Mammary epithelial cell (primary cell): ENCODE measurements around the gene MAST4.

ENCODE experiments used
- CTCF ChIP-seq, 2 donors: IDR thresholded peaks in 1 of 2; conservative IDR thresholded peaks in 1 of 2; 2 replicates each; pipeline ENCODE4 v1.5.1; 2011 to 2012; ENCODE audit warnings: inconsistent platforms in 2 of 2, low read length in 2 of 2, mild to moderate bottlenecking in 2 of 2, control low read depth in 1 of 2, low read depth in 1 of 2; ENCODE audit not compliant: insufficient read depth in 1 of 2; ENCODE audit errors: extremely low read depth in 1 of 2
- EZH2 ChIP-seq: IDR thresholded peaks from 2 replicates; pipeline ENCODE4 v1.6.1; 2012; ENCODE audit warnings: low read length, inconsistent platforms, borderline replicate concordance

DNA sequence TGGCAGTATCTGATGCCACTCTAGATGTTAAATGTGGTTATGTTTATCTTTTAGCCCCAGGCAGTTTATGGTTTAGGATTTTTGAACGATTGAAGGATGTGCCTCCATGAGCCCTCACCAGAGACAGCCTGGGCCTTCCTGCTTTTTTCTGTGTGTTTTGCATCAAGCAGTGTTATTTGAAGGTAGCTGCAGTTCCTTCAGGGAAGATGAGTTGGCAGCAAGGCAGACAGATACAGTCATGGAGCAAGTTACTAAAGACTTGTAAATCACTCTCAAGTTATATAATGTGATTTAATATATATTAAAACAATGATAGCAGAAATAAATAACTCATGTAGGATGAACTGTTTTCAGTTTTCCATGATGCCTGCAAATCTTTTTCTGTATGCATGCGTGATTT lies 395.6 kb downstream of the MAST4 start:
- TF ChIP-seq CTCF (conservative IDR thresholded peaks at IDR 0.05 in 1 of 2, IDR thresholded peaks at IDR 0.05 in 1 of 2; ENCODE audit: extremely low read depth in 1 of 2, insufficient read depth in 1 of 2, low read depth in 1 of 2, low read length in 2 of 2): no peak
- TF ChIP-seq EZH2: no peak
